LNCAP (cell line): Measurements from ENCODE around the gene AOPEP.

Experiments used
- CTCF ChIP-seq: fragments of 450-650 bp; IDR thresholded peaks from 2 replicates; pipeline ENCODE4 v1.5.1; 2017; ENCODE audit warnings: mild to moderate bottlenecking

Gene AOPEP

GRCh38 chr9:94719878-94720277 lies 6.6 kb upstream of the AOPEP start:
- no peak for TF ChIP-seq CTCF

DNA sequence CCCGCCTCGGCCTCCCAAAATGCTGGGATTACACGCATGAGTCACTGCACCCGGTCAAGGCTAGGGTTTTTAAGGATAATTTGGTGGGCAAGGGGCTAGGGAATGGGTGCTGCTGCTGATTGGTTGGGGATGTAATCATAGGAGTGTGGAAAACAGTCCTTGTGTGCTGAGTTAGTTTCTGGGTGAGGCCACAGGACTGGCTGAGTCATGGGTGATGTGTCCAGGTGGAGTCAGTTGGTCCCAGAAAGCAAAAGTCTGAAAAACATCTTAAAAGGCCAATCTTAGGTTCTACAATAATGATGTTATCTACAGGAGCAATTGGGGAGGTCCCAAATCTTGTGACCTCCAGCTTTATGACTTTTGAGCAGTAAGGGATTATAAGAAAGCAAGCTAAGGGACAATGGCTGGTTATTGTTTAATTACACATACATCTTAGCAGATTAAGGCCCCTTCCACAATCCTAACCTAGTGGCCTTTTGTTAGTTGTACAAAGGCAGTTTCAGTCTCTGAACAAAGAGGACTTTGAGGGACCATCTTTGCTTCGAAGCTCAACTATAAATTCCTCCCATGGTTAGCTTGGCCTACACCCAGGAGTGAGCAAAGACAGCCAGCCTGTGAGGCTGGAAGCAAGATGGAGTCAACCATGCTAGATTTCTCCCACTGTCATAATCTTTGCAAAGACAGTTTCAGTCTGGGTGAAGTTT lies 5.5 kb upstream of the AOPEP start:
- TF ChIP-seq CTCF, result no peak

- no peak for TF ChIP-seq CTCF
These were observed 4.7 kb upstream of the AOPEP start for GRCh38 chr9:94721754-94722153.

- TF ChIP-seq CTCF, result no peak
These were observed 1.2 kb upstream of the AOPEP start for GRCh38 chr9:94725293-94725692.

DNA sequence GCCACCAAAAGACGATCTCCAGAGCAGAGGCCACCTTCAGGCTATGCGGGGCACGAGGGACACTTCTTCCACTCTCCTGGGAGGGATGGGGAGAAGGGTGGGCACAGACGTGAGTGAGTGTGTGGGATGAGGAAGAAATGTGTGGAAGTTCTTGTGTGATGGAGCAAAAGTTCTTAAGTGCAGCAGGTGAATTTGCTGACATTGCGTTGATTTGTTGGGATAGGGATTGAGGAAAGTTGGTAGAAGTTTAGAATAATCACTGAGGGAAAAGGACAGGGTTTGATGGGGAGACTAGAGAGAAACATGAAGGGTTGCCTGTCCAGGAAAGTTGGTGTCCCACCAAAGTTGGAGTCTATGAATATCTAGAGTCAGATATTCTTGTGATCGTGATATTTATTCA lies 2.2 kb downstream of the AOPEP start:
- no peak for TF ChIP-seq CTCF

GRCh38 chr9:94729199-94729598 lies 2.7 kb downstream of the AOPEP start:
- no peak for TF ChIP-seq CTCF

- TF ChIP-seq CTCF, result no peak
These were observed 7.7 kb downstream of the AOPEP start for GRCh38 chr9:94734054-94734754.
